OCI-LY1 (cell line): ENCODE data around the gene DIS3L.

Experiments used
- EZH2 ChIP-seq: fragments of 200-600 bp; sonication (generic), shearing (Covaris generic); IDR thresholded peaks from 2 replicates; pipeline ENCODE4 v1.8.0; 2017; ENCODE audit warnings: borderline replicate concordance, mixed run types, mild to moderate bottlenecking, antibody characterized with exemption, low read length, moderate library complexity, mixed read lengths
- TF ChIP-seq, protein P1 (sequence below): fragments of 200-600 bp; sonication (generic), shearing (Covaris generic); IDR thresholded peaks from 2 replicates; pipeline ENCODE4 v1.5.1; 2017; ENCODE audit warnings: mild to moderate bottlenecking, antibody characterized with exemption, low read length, moderate library complexity, mixed read lengths

DNA sequence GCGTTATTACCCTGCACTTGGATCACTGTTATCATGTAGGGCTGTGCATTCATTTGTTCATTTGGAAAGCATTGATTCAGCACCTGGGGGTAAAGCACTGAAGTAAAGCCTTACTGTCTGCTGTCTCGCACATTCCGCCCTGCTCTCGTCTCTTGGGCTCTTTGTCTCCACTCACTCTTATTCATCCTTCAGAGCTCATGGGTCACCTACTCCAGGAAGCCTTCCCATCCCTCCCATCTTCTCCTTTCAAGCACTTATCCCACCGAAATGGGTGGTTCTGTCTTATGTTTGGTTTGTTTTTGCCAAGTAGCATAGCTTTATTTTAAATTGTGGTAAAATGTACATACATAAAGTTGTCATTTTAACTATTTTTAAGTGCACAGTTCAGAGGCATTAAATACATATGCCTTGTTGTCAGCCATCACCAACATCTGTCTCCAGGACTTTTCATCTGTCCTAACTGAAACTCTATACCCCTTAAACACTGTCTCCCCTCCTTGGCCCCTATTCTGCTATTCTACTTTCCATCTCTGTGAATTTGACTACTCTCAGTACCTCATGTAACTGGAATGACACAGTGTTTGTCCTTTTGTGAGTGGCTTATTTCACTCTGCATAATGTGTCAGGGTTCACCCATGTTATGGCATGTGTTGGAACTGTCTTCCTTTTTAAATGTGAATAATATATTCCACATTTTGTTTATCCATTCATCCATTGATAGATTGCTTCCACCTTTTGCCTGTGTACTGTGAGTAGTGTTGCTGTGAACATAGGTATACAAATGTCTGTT lies 9.3 kb downstream of the DIS3L start:
- TF ChIP-seq, protein P1, sequence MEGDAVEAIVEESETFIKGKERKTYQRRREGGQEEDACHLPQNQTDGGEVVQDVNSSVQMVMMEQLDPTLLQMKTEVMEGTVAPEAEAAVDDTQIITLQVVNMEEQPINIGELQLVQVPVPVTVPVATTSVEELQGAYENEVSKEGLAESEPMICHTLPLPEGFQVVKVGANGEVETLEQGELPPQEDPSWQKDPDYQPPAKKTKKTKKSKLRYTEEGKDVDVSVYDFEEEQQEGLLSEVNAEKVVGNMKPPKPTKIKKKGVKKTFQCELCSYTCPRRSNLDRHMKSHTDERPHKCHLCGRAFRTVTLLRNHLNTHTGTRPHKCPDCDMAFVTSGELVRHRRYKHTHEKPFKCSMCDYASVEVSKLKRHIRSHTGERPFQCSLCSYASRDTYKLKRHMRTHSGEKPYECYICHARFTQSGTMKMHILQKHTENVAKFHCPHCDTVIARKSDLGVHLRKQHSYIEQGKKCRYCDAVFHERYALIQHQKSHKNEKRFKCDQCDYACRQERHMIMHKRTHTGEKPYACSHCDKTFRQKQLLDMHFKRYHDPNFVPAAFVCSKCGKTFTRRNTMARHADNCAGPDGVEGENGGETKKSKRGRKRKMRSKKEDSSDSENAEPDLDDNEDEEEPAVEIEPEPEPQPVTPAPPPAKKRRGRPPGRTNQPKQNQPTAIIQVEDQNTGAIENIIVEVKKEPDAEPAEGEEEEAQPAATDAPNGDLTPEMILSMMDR = no peak
- no peak for TF ChIP-seq EZH2
